ENCODE data around the gene SOCS3.

Gene SOCS3

DNA sequence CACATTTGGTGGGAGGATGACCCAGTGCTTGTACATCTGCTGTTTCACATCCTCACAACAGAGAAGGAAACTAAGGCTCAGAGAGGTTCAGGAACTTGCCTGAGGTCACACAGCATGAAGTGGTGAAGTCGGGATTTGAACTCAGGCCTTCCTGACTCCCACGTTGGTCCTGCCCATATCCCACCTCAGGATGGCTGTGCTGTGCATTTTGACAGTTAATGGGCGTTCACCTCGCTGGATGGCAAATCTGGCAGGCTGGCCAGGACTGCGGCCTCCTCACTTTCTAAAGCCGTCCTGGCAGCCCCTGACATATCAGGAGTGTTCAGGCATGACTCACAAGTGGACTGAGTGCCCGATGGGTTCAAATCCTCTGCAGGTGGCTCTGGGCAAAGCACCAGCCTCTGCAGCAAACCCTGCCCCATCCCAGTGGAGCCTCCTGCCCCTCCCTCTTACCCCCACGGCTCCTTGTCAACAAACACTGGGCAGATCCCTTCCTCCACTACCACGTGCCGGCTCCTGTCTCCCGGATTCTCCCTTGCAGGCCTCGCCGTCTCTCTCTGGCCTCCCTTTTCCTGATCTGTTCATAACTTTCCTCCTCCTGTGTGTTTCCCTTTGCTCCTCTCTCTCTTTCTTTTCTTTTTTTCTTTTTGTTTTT is 29.2 kb downstream of the SOCS3 start:
- no peak for DNase-seq (ENCODE audit: low read depth)
- TF ChIP-seq, protein P1, sequence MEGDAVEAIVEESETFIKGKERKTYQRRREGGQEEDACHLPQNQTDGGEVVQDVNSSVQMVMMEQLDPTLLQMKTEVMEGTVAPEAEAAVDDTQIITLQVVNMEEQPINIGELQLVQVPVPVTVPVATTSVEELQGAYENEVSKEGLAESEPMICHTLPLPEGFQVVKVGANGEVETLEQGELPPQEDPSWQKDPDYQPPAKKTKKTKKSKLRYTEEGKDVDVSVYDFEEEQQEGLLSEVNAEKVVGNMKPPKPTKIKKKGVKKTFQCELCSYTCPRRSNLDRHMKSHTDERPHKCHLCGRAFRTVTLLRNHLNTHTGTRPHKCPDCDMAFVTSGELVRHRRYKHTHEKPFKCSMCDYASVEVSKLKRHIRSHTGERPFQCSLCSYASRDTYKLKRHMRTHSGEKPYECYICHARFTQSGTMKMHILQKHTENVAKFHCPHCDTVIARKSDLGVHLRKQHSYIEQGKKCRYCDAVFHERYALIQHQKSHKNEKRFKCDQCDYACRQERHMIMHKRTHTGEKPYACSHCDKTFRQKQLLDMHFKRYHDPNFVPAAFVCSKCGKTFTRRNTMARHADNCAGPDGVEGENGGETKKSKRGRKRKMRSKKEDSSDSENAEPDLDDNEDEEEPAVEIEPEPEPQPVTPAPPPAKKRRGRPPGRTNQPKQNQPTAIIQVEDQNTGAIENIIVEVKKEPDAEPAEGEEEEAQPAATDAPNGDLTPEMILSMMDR (IDR thresholded peaks at IDR 0.05; ENCODE audit: low read depth, low read length, missing control alignments) = no peak
- H3K4me3 ChIP-seq (ENCODE audit: low read depth, low read length) = no peak overlapping the region

DNA sequence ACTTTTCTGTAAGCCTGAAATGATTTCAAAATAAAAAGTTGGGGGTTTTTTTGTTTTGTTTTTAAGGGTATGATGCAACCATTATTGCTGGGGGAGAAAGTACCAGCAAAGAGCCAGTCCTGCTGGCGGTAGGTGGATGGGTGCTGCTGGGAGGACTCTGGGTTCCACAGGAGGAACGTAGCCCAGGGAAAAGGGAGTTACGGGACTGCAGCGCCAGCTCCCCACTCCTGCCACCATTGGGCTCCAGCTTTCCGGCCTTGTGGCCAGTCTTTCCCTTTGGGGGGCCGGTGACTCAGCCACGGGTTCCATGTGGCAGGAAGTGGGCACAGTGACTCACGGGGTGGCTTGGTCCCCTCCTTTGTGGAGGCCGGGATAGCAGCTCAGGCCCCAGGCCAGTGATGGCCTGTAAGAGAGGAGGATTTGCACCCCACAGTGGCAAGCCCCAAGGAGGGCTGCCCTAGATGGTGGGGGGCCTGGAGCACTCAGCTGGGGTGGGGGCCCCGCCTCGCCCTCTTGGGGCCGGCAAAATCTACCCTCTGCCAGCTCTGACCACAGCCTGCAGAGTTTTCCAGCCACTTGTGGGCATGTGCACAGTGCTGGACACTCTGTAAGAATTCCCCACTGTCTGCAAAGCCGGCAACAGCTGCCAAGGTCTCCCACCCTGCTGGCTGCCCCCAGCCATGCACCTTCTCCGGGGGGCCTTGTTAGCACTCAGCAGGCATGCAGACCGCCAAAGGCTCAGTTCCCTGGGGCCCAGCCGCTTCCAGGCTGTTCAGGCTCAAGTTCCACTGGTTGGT is 30.4 kb downstream of the SOCS3 start:
- H3K4me3 ChIP-seq (ENCODE audit: low read depth, low read length) = no peak overlapping the region
- no peak for DNase-seq (ENCODE audit: low read depth)
- TF ChIP-seq, protein P1 (IDR thresholded peaks at IDR 0.05; ENCODE audit: low read depth, low read length, missing control alignments) = no peak

DNA sequence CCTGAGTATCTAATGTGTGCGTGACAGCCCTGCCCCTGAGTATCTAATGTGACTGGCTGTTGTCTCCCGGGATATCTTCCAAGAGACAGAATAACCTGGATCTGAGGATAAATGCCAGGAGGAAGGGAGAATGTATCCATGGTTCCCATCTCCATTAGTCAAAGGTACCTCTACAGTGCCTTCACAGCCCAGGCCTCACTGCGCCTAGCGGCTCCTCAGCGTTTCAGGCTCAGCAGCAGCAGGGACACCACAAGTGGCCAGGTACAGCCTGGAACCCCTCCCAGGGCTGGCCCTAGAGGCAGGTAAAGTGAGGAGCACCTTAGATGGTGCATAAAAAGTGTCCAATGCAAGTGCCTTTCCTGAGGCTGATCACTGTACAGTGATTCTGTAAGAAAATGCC is 32.0 kb downstream of the SOCS3 start:
- DNase-seq (ENCODE audit: low read depth) = no peak
- no peak overlapping the region for H3K4me3 ChIP-seq (ENCODE audit: low read depth, low read length)
- TF ChIP-seq, protein P1 (IDR thresholded peaks at IDR 0.05; ENCODE audit: low read depth, low read length, missing control alignments) = no peak

DNA sequence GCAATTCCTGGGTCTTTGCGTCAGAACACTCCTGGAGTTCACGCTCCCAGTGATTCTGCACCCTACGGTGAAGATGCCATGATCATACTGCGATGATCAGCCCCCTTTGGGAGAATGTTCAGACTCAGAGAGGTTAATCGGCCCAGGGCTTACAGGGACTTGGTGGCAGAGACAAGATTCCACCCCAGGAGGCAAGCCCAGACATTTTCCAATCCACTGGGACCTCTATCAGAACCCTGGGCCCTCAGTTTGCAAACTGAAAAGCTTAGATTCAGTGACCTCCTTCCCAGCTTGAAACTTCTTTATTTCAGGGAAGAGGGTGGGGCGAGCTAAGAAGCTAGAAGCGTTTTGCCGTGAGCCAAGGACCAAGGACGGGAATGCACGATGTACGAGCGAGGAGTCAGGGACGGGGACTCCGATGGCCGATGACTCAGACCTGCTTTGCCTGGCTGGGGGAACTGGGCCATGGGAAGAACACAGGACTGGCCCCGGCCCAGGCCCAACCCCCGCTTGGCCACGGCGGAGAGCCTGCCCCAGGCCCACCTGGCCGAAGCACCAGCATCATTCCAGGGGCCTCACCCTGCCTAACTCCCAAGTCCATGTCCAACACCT is 34.7 kb downstream of the SOCS3 start:
- TF ChIP-seq, protein P1 (IDR thresholded peaks at IDR 0.05; ENCODE audit: low read depth, low read length, missing control alignments) = no peak
- DNase-seq (ENCODE audit: low read depth) = no peak
- H3K4me3 ChIP-seq (ENCODE audit: low read depth, low read length) = no peak overlapping the region

DNA sequence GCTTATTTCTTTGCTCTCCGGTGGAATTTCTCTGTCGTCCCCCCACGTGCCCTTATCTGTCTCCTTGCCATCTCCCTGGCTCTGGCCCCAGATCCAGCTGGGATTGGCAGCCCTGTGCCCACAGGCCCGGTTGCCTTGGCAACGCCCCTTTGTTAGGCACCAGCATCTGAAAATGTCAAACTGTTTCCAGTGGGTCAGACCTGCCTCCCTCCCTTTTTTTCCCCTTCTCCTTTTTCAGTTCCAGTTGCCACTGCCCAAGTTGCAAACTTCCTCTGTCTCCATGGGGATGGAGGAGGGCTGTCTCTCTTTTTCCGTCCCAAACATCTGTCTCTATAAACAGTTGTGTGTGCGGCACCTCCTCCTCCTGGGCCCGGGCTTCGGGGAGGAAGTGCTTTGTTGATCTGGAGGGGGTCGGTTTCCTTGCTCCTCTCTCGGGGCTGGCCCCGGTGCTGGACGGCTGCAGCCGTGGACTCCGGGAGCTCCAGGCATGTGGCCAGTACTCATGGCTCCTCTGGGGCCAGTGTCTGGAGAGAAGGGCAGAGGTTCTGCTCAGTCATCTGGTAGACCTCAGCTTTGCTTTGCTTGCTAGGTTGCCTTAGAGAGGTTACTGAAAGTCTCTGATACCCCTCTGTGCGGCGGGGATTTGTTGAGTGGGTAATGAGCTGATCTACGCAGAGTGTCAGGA is 35.3 kb downstream of the SOCS3 start:
- DNase-seq (ENCODE audit: low read depth) = no peak
- H3K4me3 ChIP-seq (ENCODE audit: low read depth, low read length) = no peak overlapping the region
- TF ChIP-seq, protein P1 (IDR thresholded peaks at IDR 0.05; ENCODE audit: low read depth, low read length, missing control alignments) = no peak

DNA sequence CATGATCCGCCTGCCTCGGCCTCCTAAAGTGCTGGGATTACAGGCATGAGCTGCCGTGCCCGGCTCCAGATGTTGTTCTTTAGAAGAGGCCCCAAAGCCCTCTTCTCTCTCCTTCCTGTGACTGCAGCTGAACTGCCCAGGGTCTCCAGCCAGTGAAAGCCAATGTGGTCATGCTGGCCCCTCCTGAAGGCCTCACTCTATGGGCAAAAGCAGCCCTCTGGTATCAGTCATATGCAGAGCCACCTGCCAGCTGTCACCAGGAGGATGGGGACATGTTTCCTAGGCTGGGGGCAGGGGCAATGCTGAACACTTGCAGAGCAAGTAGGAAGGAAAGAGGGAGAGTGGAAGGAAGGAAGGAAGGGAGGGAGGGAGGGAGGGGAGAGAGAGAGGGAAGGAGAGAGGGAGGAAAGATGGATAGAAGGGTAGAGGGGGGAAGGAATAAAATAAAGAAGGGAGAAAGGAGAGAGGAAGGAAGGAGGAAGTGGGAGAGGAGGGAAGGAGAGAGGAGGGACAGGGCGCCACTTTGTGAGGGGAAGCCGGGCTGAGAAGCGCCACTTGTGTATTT is 36.0 kb downstream of the SOCS3 start:
- TF ChIP-seq, protein P1 (IDR thresholded peaks at IDR 0.05; ENCODE audit: low read depth, low read length, missing control alignments) = no peak
- H3K4me3 ChIP-seq (ENCODE audit: low read depth, low read length) = no peak overlapping the region
- no peak for DNase-seq (ENCODE audit: low read depth)

Data from GM12864 (cell line).